Lower leg skin (tissue), 4 donors: ENCODE measurements around the gene S100A8. TPM values are rescaled to one million over a fixed set of nuclear protein-coding genes. Genes with fewer than 3 reads are reported as not detected.

Source experiments
- DNase-seq, 2 donors: peaks; one replicate each; pipeline ENCODE4 v3.0.0-alpha.2; 2019; ENCODE audit warnings: low spot score in 2 of 2
- H3K4me3 ChIP-seq: fragments of 200-600 bp; sonication (generic); 2 replicates; pipeline ENCODE4 v1.5.1; 2017; ENCODE audit warnings: mild to moderate bottlenecking, low read depth; ENCODE audit not compliant: poor library complexity, severe bottlenecking
- POLR2A ChIP-seq, 2 donors: fragments of 450-650 bp; IDR thresholded peaks; one replicate each; pipeline ENCODE4 v1.6.1; 2016 to 2017; ENCODE audit warnings: antibody characterized with exemption in 2 of 2, mild to moderate bottlenecking in 1 of 2, moderate library complexity in 1 of 2
- WGBS, 2 donors: methylation state at CpG; one replicate each; pipeline ENCODE4 v1.1.5; 2018; 5-methylcytosine and 5-hydroxymethylcytosine counted together
- intact Hi-C: fragments of 100-400 bp; cut with DNase I; formaldehyde crosslinking; loops from one replicate; pipeline ENCODE4 v1.15.0; 2023; ENCODE audit warnings: low total_unique reads
- total RNA-seq, 4 donors: library from RNA; depleted of rRNA; stranded (reverse); fragments of >200 nt; gene quantifications; one replicate each; pipeline ENCODE4 v1.1.0, GENCODE V29; 2016
- TF ChIP-seq, protein P1 (sequence below), 3 donors: fragments of 450-650 bp; IDR thresholded peaks; one replicate each; pipeline ENCODE4 v1.5.1; 2016; ENCODE audit warnings: antibody characterized with exemption in 3 of 3, mild to moderate bottlenecking in 3 of 3, moderate library complexity in 2 of 3

Gene S100A8
- total RNA-seq, 4 donors from 2014 or later, result 1.3 to 14.3 (median 6.0) TPM

DNA sequence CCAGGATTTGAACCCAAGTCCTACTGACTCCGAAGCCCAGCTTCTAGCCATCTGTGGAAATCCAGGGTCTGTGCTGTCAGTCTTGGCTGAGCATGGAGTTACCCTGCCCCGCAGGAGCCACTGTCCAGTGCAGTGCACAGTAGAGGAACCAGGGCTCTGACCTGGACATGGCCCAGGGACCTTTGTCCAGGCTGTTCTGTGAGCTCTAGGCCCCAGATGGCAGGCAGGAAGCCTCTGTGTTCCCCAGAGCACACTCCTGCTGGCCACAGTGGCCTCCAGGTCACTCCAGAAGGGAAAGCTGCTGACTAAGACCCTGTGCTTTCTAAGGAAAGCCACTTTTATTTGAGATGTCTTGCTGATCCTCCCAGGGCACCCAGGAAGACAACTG lies 39.3 kb upstream of the S100A8 start:
- H3K4me3 ChIP-seq, result no peak overlapping the region
- TF ChIP-seq POLR2A (IDR thresholded peaks at IDR 0.05), result no peak
- peak in 1 of 2 donors; percentile 6 for DNase-seq
- intact Hi-C loops, result no loop called here
- WGBS, 2 donors, result 67 to 72% methylated on average over 1 to 2 of the region's 2 CpGs

DNA sequence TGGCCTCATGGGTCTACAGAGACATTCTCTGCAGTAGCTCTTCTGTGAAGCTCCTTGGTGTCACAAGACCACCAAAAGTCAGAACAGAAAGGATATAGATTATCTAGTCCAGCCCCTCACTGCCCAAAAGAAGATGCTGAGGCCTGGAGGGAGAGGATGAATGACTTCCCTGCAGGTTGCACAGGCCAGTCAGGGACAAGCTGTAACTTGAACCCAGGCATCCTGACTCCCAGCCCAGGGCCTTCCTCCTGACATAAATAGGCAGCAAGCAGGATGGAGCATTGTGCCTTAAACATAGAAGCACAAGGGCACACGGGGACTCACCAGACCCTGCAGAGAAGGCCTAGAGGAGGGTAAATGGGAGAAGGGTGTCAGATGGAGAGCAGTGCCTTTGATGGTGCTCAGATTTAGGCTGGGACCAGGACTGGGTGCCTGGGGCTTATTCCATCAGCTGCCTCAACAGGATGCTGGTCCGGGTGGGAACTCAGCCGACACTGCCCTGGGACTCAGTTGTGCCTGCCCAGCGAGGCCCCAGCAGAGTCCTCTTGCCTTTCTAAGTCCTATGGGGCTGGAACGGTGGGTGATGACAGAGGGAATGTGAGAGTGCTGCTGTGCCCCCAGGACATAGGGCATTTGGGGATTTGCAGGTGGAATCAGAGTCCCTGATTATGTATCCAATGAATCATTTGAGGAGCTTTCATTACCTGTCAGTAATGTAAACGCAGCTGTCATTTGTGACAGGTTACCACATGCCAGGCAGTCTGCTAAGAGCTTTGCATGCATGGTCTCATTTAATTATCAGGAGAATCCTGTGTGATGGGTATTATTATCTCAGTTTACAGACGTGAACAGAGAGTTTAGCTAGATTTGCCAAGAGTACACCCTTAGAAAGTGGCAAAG lies 38.6 kb upstream of the S100A8 start:
- peak in 1 of 2 donors; percentile 77 for DNase-seq
- H3K4me3 ChIP-seq, result no peak overlapping the region
- no peak for TF ChIP-seq POLR2A (IDR thresholded peaks at IDR 0.05)
- TF ChIP-seq, protein P1, sequence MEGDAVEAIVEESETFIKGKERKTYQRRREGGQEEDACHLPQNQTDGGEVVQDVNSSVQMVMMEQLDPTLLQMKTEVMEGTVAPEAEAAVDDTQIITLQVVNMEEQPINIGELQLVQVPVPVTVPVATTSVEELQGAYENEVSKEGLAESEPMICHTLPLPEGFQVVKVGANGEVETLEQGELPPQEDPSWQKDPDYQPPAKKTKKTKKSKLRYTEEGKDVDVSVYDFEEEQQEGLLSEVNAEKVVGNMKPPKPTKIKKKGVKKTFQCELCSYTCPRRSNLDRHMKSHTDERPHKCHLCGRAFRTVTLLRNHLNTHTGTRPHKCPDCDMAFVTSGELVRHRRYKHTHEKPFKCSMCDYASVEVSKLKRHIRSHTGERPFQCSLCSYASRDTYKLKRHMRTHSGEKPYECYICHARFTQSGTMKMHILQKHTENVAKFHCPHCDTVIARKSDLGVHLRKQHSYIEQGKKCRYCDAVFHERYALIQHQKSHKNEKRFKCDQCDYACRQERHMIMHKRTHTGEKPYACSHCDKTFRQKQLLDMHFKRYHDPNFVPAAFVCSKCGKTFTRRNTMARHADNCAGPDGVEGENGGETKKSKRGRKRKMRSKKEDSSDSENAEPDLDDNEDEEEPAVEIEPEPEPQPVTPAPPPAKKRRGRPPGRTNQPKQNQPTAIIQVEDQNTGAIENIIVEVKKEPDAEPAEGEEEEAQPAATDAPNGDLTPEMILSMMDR (IDR thresholded peaks at IDR 0.05), result no peak
- intact Hi-C loops, result no loop called here
- WGBS, 2 donors, result 44 to 55% methylated on average over 7 of the region's 7 CpGs

DNA sequence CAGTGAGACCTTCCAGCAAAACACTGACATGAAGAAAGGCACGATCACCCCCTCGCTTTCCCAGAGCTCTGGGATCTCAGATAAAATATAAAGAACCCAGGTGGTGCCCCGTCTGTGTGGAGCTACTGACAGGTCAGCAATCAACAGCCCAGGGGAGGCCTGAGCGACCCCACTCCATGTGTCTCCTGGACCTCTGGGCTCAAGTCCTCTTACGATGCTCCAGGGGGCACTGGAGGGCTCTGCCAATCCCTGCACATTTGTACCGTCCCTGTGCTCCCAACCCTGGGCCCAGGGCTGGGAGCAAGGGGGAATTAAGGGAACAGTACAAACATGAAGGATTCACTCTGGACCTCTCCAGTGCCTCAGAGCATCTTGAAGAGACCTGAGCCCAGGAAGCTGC lies 37.9 kb upstream of the S100A8 start:
- TF ChIP-seq, protein P1 (IDR thresholded peaks at IDR 0.05), result no peak
- no peak for TF ChIP-seq POLR2A (IDR thresholded peaks at IDR 0.05)
- WGBS, 2 donors, result 62 to 79% methylated on average over 6 of the region's 6 CpGs
- peak in 1 of 2 donors; percentile 78 for DNase-seq

DNA sequence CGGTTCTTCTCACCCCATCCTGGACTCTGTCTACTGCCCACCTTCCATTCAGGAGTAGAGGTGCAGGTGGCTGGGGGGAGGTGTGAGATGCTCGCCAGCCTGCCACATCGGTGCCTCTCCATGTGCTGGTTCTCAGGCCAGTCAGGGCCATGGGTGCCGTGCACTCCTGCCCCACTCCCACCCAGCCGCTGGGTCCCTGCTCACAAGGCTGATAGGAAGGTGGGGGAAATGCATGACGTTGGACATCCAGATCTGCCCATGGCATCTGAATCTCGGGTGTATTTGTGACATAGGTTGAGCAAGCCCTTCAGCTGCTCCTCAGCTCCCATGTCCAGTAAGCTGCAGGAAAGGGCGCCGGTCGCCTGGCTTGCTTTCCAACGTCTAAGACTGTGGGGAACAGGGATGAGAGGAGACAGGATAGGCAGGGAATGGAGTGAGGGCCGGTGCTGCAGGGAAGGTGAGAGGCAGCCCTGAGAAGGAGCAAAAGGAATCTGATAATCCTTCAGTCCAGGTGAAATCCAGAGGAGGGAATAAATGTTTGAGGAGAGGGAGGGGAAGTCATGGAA lies 37.3 kb upstream of the S100A8 start:
- intact Hi-C loops, result no loop called here
- no peak overlapping the region for H3K4me3 ChIP-seq
- peak in 1 of 2 donors; percentile 70 for DNase-seq
- TF ChIP-seq POLR2A (IDR thresholded peaks at IDR 0.05), result no peak
- TF ChIP-seq, protein P1 (IDR thresholded peaks at IDR 0.05), result no peak
- 83 to 84% methylated on average over 12 of the region's 12 CpGs for WGBS, 2 donors

More for the DNA sequence above, 37.9 kb upstream of the S100A8 start:
- H3K4me3 ChIP-seq, result no peak overlapping the region
- intact Hi-C loops, result no loop called here

DNA sequence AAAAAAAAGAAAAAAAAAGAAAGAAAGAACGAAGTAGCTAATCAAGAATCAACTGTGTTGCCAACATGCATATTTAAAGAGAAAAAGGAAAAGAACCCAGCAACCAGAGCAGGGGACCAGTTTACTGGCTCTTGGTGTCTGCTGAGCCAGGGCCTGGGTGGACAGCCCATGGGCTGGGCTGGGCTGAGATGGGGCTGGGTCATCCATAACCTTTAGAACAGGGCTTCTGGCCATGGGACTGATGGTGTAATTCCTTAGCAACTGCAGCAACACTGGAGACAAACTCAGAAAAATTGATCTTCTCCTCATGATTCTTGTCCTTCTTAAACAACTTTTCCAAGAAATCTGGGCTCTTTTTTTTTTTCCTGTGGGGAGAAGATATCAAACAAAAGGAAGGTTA lies 35.9 kb upstream of the S100A8 start:
- intact Hi-C loops, result no loop called here
- H3K4me3 ChIP-seq, result no peak overlapping the region
- 23 to 32% methylated on average over 1 of the region's 1 CpG for WGBS, 2 donors
- TF ChIP-seq, protein P1 (IDR thresholded peaks at IDR 0.05), result no peak
- peak in 1 of 2 donors; percentile 13 for DNase-seq

DNA sequence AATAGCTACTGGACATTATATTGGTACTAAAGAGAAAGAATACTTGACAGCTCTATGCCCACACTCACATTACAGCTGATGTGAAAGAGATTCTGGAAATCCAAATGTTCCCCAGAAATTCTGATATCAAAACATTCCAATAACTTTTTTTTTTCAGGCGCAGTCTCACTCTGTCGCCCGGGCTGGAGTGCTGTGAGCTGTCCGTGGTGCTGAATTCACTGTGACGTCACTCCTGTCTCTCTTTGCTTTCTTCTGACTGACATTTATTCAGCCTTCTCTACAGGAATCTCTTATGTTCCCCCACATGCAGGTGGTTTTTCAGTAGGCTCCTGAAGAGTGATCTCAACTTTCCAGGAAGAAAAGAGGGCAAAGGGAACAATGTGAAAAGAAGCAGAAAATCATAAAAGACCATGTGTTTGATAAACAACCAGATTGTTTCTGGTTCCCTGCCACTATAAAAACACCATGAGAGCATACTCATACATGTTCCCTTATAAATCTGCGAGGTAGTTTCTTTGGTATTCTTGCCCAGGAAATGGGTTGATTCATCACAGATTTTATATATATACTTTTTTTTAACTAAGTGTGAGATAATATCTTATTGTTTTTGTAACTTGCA lies 31.7 kb upstream of the S100A8 start:
- DNase-seq, result peak; percentile 55 to 90
- no peak overlapping the region for H3K4me3 ChIP-seq
- 7% methylated on average over 6 of the region's 6 CpGs for WGBS, 2 donors
- intact Hi-C loops, result no loop called here
- TF ChIP-seq POLR2A (IDR thresholded peaks at IDR 0.05), result no peak
- TF ChIP-seq, protein P1 (IDR thresholded peaks at IDR 0.05), result no peak
